ENCODE results near the gene TRIM72.
"Not testable (repeated sequence)": the region's sequence is repeated elsewhere in the genome, so short reads cannot be mapped to it uniquely, and the experiment has no call there.

Gene TRIM72

GRCh38 chr16:31213877-31214707, at the start of gene TRIM72:
Gene TRIM72 (plus strand): TSS chr16:31214119. CDS start chr16:31214739, 620 bp downstream.
- H2AFZ ChIP-seq (ENCODE audit: low read depth), result peak within 1 kb of the TSS; percentile 19; the same call in 1 of the 2 replicates
- no peak for TF ChIP-seq CTCF (conservative IDR thresholded peaks at IDR 0.05; ENCODE audit: low read depth, low read length)
- no peaks in the 10 kb centered on the region for H3K27me3 ChIP-seq (ENCODE audit: insufficient read depth, low read depth)
- no peaks in the 10 kb centered on the region for H4K20me1 ChIP-seq (ENCODE audit: insufficient read depth)
- H3K27ac ChIP-seq, result peak within 1 kb of the TSS; percentile 51
- H3K79me2 ChIP-seq (ENCODE audit: insufficient read depth, low read depth), result no peaks in the 10 kb centered on the region
- H3K4me3 ChIP-seq (IDR thresholded peaks at IDR 0.05; ENCODE audit: insufficient read depth, low read depth, low read length), result no peak within 1 kb of the TSS
- H3K4me2 ChIP-seq, result peak within 1 kb of the TSS; percentile 31; the same call in 1 of the 2 replicates
- peak within 1 kb of the TSS; percentile 66 for H3K9ac ChIP-seq
- H3K4me1 ChIP-seq (ENCODE audit: low read depth, poor library complexity, severe bottlenecking), result peaks cover 3% of the 10 kb centered on the region
- no peaks in the 10 kb centered on the region for H3K36me3 ChIP-seq (ENCODE audit: insufficient read depth)

DNA sequence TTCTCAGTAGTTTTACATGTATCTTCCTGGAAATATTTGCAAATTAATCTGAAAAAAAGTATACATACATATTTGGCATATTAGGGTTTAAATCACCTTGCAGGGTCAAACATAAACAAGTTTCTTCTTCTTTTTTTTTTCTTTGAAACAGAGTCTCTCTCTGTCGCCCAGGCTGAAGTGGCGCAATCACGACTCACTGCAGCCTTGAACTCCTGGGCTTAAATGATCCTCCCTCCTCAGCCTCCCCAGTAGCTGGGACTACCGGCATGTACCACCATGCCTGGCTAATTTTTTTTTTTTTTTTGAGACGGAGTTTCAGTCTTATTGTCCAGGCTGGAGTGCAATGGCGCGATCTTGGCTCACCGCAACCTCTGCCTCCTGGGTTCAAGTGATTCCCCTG, 46.6 kb upstream of the TRIM72 start:
- Histone ChIP-seq H3K27me3 (ENCODE audit: insufficient read depth, low read depth) (no peaks in the 10 kb centered on the region), H4K20me1 (ENCODE audit: insufficient read depth) (no peaks in the 10 kb centered on the region), H3K9ac (no peak overlapping the region), H3K4me3 (IDR thresholded peaks at IDR 0.05; ENCODE audit: insufficient read depth, low read depth, low read length) (no peak overlapping the region), H3K79me2 (ENCODE audit: insufficient read depth, low read depth) (no peaks in the 10 kb centered on the region), H3K4me1 (ENCODE audit: low read depth, poor library complexity, severe bottlenecking) (no peaks in the 10 kb centered on the region), H3K4me2 (no peak overlapping the region), H2AFZ (ENCODE audit: low read depth) (no peak overlapping the region), H3K36me3 (ENCODE audit: insufficient read depth) (no peaks in the 10 kb centered on the region), H3K27ac (no peak overlapping the region)
- no peak for TF ChIP-seq CTCF (conservative IDR thresholded peaks at IDR 0.05; ENCODE audit: low read depth, low read length)

- Histone ChIP-seq H3K36me3 (ENCODE audit: insufficient read depth) (no peaks in the 10 kb centered on the region), H3K79me2 (ENCODE audit: insufficient read depth, low read depth) (no peaks in the 10 kb centered on the region), H3K27me3 (ENCODE audit: insufficient read depth, low read depth) (no peaks in the 10 kb centered on the region), H3K27ac (no peak overlapping the region), H2AFZ (ENCODE audit: low read depth) (no peak overlapping the region), H3K4me1 (ENCODE audit: low read depth, poor library complexity, severe bottlenecking) (no peaks in the 10 kb centered on the region), H3K4me2 (no peak overlapping the region), H3K9ac (no peak overlapping the region), H4K20me1 (ENCODE audit: insufficient read depth) (no peaks in the 10 kb centered on the region), H3K4me3 (IDR thresholded peaks at IDR 0.05; ENCODE audit: insufficient read depth, low read depth, low read length) (no peak overlapping the region)
- no peak for TF ChIP-seq CTCF (conservative IDR thresholded peaks at IDR 0.05; ENCODE audit: low read depth, low read length)
These were observed 45.1 kb upstream of the TRIM72 start for GRCh38 chr16:31168848-31169247.

GRCh38 chr16:31170048-31170447, 43.9 kb upstream of the TRIM72 start:
- not testable (repeated sequence) for H3K79me2 ChIP-seq (ENCODE audit: insufficient read depth, low read depth); H4K20me1 ChIP-seq (ENCODE audit: insufficient read depth)

GRCh38 chr16:31177136-31177535, 36.8 kb upstream of the TRIM72 start:
- peaks cover 7% of the 10 kb centered on the region; the same call in 1 of the 2 replicates for H3K36me3 ChIP-seq (ENCODE audit: insufficient read depth)
- H4K20me1 ChIP-seq (ENCODE audit: insufficient read depth), result peaks cover 15% of the 10 kb centered on the region
- TF ChIP-seq CTCF (conservative IDR thresholded peaks at IDR 0.05; ENCODE audit: low read depth, low read length), result no peak
- peaks cover 22% of the 10 kb centered on the region for H3K79me2 ChIP-seq (ENCODE audit: insufficient read depth, low read depth)
- no peak overlapping the region for H2AFZ ChIP-seq (ENCODE audit: low read depth)
- H3K4me3 ChIP-seq (IDR thresholded peaks at IDR 0.05; ENCODE audit: insufficient read depth, low read depth, low read length), result no peak overlapping the region
- H3K4me2 ChIP-seq, result no peak overlapping the region
- no peak overlapping the region for H3K9ac ChIP-seq
- H3K27ac ChIP-seq, result no peak overlapping the region
- no peaks in the 10 kb centered on the region for H3K27me3 ChIP-seq (ENCODE audit: insufficient read depth, low read depth)
- H3K4me1 ChIP-seq (ENCODE audit: low read depth, poor library complexity, severe bottlenecking), result peaks cover 38% of the 10 kb centered on the region

More at GRCh38 chr16:31170048-31170447, 43.9 kb upstream of the TRIM72 start:
- H3K4me3 ChIP-seq (IDR thresholded peaks at IDR 0.05; ENCODE audit: insufficient read depth, low read depth, low read length); H3K9ac ChIP-seq; H3K36me3 ChIP-seq (ENCODE audit: insufficient read depth); H3K27me3 ChIP-seq (ENCODE audit: insufficient read depth, low read depth); H3K4me2 ChIP-seq; H2AFZ ChIP-seq (ENCODE audit: low read depth); H3K4me1 ChIP-seq (ENCODE audit: low read depth, poor library complexity, severe bottlenecking); H3K27ac ChIP-seq: not testable (repeated sequence)

All from KMS-11 (cell line).